Measurements from ENCODE around the gene CORO2A. TPM values are rescaled to one million over a fixed set of nuclear protein-coding genes. Genes with fewer than 3 reads are reported as not detected.
A peak's percentile ranks its signal among the peaks of the same experiment; 100 is the strongest.

The CORO2A gene
- total and polyA plus RNA-seq, 2 of the 13 experiments (the other 11 are each of a cell fraction or from before 2014, with no cell fraction given): 14.4 to 15.3 TPM

GRCh38 chr9:98215821-98216220 lies 23.4 kb upstream of the CORO2A start (continued):
- TF ChIP-seq RAD21 (CRISPR knock-in tag; IDR thresholded peaks at IDR 0.05): peak; percentile 64; the same call in 1 of the 2 replicates
- no peak for TF ChIP-seq ZFAT (CRISPR knock-in tag; conservative IDR thresholded peaks at IDR 0.05)
- TF ChIP-seq ZSCAN12 (CRISPR knock-in tag; IDR thresholded peaks at IDR 0.05): no peak
- peak; percentile 54; the same call in 1 of the 2 replicates for TF ChIP-seq SMC3 (IDR thresholded peaks at IDR 0.05; ENCODE audit: low read length)

- no peaks in the 10 kb centered on the region for H4K20me1 ChIP-seq (ENCODE audit: insufficient read depth, low read length)
- no peak for DNase-seq (ENCODE audit: low spot score)
- no peak for FAIRE-seq
- no peaks in the 10 kb centered on the region for H3K9me3 ChIP-seq (ENCODE audit: low read length)
- no TSS peak for BruUV-seq (replicated peaks)
- H3K4me1 ChIP-seq (ENCODE audit: insufficient read depth, low read length): peaks cover 19% of the 10 kb centered on the region
- intact Hi-C loops (cut with micrococcal nuclease; ENCODE audit: unreplicated experiment) (no loop called here), in situ Hi-C loops (cut with HindIII; ENCODE audit: extremely low pct_ligation_motif_present, low pct_unique_long_range_greater_than_20kb) (no loop called here)
- ChIA-PET POLR2A (no interaction called here), CTCF (ENCODE audit: low intra/inter-chr PET ratio, low total read pairs) (interaction anchor here (1.5 kb wide), 1 partner anchor 22 kb away, joined by 4 read pairs; the partner anchor contains the start of gene CORO2A)
- H3K27ac ChIP-seq (ENCODE audit: extremely low read length, insufficient read depth, low read length): no peak overlapping the region
- 75% methylated on average over 5 of the region's 5 CpGs for WGBS (ENCODE audit: low lambda C conversion rate)
- H3K36me3 ChIP-seq (replicated peaks in 1 of 2; ENCODE audit: control insufficient read depth in 1 of 2, insufficient read depth in 2 of 2, low read length in 2 of 2): no peaks in the 10 kb centered on the region; a peak in 1 of 5 replicates
- H3K79me2 ChIP-seq (ENCODE audit: insufficient read depth, low read length): no peaks in the 10 kb centered on the region
- TF ChIP-seq FOXM1 (CRISPR knock-in tag; IDR thresholded peaks at IDR 0.05) (no peak), BRCA1 (CRISPR knock-in tag; IDR thresholded peaks at IDR 0.05) (no peak), SALL2 (CRISPR knock-in tag; IDR thresholded peaks at IDR 0.05) (no peak), EEA1 (CRISPR knock-in tag; IDR thresholded peaks at IDR 0.05; ENCODE audit: borderline replicate concordance) (no peak), IRX3 (CRISPR knock-in tag; IDR thresholded peaks at IDR 0.05; ENCODE audit: borderline replicate concordance, low read depth) (no peak), ZNF747 (CRISPR knock-in tag; IDR thresholded peaks at IDR 0.05; ENCODE audit: borderline replicate concordance) (no peak), ZMYM2 (CRISPR knock-in tag; IDR thresholded peaks at IDR 0.05) (no peak), ZSCAN12 (CRISPR knock-in tag; IDR thresholded peaks at IDR 0.05) (no peak)
- H2AFZ ChIP-seq (ENCODE audit: low read length): no peak overlapping the region
- no peak overlapping the region for H3K4me3 ChIP-seq (replicated peaks in 1 of 3; ENCODE audit: insufficient read depth in 1 of 3, low read depth in 2 of 3, low read length in 3 of 3)
- no peaks in the 10 kb centered on the region for H3K27me3 ChIP-seq (ENCODE audit: control insufficient read depth in 1 of 2, insufficient read depth in 2 of 2, low read length in 2 of 2)
- H3K9ac ChIP-seq (ENCODE audit: insufficient read depth, low read depth, low read length): no peak overlapping the region
- ATAC-seq: peak; percentile 35; the same call in 2 of the 3 replicates
- no peak overlapping the region for H3K4me2 ChIP-seq (ENCODE audit: low read depth, low read length)
These were observed 22.8 kb upstream of the CORO2A start for GRCh38 chr9:98215271-98215670.

All from HepG2 (cell line).